GM18502 (cell line): ENCODE measurements around the gene POTEH.
"Not testable (repeated sequence)": the region's sequence is repeated elsewhere in the genome, so short reads cannot be mapped to it uniquely, and the experiment has no call there.

Experiments
- ATAC-seq: cut with Tn5 transposase; IDR thresholded peaks from one replicate; pipeline ENCODE4 v1.9.1; 2021; ENCODE audit warnings: mild to moderate bottlenecking; ENCODE audit not compliant: unreplicated experiment, poor library complexity

Gene POTEH

DNA sequence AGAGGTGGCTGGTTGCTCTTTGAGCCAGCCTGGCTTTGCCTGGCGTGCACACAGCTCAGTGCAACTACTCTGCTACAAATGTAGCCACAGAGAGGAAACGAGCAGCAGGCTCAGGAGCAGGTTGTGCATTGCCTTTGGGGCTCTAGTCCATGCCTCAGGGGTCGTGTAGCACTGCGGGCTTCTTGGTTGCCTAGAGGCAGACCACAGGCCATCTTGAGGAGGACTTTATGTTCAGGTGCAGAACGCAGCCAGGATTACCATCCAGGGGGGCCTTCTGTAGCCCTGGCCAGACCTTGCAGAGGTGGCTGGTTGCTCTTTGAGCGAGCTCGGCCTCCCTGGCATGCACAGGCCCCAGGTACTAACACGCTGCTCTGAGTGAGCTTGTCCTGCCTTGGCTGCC, 41.2 kb downstream of the POTEH start:
- not testable (repeated sequence) for ATAC-seq

DNA sequence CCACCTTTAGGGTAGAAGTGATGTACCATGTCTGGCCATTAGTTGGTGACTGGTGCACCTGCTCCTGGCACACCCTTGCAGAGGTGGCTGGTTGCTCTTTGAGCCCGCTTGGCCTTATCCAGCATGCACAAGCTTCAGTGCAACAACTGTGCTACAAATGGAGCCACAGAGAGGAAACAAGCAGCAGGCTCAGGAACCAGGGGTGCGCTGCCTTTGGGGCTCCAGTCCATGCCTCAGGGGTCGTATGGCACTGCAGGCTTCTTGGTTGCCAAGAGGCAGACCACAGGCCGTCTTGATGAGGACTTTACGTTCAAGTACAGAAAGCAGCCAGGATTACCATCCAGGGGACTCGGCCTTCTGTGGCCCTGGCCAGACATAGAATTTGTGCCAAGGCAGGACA, 44.6 kb downstream of the POTEH start:
- not testable (repeated sequence) for ATAC-seq

DNA sequence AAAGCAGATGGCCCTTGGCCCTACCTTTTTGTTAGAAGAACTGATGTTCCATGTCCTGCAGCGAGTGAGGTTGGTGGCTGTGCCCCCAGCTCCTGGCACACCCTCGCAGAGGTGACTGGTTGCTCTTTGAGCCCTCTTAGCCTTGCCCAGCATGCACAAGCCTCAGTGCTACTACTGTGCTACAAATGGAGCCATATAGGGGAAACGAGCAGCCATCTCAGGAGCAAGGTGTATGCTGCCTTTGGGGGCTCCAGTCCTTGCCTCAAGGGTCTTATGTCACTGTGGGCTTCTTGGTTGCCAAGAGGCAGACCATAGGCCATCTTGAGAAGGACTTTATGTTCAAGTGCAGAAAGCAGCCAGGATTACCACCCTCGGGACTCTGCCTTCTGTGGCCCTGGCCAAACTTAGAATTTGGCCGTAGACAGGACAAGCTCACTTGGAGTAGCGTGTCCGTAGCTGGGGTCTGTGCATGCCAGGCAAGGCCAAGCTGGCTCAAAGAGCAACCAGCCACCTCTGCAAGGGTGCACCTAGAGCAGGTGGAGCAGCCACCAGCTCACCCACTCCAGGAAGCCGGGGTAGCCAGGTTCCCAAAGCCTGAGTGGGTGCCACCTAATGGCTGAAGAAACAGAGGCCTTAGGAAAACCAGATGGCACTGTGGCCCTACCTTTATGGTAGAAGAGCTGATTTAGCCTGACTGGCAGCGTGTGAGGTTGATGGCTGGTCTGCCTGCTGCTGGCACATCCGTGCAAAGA, 48.5 kb downstream of the POTEH start:
- not testable (repeated sequence) for ATAC-seq

DNA sequence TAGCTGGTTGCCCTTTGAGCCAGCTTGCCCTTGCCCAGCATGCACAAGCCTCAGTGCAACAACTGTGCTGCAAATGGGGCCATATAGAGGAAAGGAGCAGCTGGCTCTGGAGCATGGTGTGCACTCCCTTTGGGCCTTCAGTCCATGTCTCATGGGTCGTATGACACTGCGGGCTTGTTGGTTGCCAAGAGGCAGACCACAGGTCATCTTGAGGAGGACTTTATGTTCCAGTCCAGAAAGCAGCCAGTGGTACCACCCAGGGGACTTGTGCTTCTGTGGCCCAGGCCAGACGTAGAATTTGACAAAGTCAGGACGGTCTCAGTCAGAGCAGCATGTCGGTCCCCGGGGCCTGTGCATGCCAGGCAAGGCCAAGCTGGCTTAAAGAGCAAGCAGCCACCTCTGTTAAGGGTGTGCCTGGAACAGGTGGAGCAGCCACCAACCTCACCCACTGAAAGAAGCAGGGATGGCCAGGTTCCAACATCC, 49.1 kb downstream of the POTEH start:
- not testable (repeated sequence) for ATAC-seq

DNA sequence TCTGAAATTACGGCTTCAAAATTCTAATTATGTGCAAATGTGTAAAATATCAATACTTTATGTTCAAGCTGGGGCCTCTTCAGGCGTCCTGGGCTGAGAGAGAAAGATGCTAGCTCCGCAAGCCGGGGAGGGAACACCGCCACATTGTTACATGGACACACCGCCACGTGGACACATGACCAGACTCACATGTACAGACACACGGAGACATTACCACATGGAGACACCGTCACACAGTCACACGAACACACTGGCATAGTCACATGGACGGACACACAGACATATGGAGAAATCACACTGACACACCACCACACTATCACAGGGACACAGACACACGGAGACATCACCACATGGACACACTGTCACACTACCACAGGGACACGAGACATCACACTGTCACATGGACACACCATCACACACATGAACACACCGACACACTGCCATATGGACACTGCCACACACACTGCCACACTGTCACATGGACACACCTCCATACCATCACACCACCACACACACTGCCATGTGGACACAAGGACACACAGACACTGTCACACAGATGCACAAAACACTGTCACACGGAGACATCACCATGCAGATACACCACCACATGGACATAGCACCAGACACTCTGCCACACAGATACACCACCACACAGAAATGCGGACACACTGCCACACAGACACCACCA, 58.0 kb downstream of the POTEH start:
- ATAC-seq = not testable (repeated sequence)

DNA sequence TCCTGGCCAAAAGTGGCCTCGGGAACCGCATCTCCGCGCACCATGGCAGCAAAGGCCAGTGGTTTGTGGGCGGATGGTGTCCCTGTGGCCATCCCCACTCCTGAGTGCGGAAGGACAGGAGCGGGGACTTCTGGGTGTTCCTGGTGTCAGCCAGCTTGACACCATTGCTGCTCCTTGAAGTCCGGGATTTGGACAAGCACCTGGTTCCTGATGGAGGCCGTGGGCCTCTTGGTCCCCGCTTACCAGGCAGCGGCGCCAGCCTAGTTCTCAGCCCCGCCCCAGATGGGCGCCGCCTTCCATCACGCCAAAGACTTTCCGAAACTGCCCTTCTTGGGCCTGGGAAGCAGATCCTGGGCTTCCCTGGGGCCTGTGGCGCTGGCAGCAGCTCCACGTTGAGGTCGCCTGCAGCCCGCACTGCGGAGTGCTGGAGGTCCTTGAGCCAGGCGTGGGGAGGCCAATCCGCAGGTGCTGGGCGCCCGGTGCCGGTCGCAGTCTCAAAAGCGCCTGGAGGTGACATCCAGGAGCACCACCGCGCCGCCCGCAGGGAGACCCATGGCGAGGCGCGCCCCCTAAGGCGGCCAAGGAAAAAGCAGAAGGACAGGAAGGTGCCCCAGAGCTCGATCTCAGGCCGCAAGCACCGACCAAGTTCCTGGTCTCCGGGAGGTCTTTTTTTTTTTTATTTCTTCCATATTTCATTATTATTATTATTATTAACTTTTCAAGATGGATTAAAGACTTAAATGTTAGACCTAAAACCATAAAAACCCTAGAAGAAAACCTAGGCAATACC, 59.5 kb downstream of the POTEH start:
- not testable (repeated sequence) for ATAC-seq

DNA sequence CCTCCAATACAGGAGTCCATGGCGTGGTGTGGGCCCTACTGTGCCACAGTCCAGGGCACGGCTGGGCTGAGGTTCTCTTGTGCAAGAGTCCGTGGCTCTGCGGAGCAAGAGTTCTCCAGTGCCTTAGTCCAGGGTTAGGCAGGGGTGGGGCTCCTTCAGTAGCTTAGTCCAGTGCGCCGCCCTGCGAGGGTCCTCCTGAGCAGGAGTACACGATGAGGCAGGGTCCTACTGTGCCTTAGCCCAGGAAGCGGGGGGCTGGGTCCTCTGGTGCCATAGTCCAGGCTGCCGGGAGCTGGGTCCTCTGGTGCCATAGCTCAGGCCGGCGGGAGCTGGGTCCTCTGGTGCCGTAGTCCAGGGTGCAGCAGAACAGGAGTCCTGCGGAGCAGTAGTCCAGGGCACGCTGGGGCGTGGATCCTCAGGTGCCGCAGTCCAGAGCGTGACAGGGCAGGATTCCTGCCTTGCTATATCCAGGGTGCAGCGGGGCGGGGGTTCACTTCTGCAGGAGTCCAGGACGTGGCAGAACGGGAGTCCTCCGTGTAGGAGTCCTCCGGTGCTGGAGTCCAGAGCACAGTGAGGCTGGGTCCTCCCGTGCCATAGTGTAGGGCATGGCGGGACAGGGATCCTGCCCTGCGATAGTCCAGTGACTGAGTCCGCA, 69.7 kb downstream of the POTEH start:
- not testable (repeated sequence) for ATAC-seq

DNA sequence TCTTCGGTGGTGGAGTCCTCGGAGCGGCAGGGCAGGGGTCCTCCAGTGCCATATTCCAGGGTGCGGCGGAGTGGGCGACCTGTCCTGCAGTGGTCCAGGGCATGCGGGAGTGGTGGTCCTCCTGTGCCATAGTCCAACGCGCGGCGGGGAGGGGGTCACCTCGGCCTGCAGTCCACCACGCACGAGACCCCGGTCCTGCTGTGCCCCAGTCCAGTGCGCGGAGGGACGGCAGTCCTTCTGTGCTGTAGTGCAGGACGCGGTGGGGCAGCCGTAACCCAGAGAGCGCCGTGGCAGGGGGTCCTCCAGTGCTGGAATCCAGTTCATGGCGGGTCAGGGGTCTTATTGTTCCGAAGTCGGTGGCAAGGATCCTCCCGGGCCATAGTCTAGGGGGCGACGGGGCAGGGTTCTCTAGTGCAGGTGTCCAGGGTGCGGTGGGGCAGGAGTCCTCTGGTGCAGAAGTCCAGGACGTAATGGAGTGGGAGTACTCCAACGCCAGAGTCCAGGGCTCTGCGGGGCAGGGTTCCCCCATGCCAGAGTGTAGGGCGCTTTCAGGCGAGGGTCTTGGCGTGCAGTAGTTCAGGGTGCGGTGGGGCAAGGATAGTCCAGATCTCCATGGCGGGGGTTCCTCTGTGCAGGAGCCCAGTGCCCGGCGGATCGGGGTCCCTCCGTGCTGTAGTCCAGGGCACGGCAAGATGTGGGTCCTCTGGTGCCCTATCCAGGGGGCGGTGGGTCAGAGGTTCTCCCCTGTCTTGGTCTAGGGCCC, 70.7 kb downstream of the POTEH start:
- not testable (repeated sequence) for ATAC-seq

DNA sequence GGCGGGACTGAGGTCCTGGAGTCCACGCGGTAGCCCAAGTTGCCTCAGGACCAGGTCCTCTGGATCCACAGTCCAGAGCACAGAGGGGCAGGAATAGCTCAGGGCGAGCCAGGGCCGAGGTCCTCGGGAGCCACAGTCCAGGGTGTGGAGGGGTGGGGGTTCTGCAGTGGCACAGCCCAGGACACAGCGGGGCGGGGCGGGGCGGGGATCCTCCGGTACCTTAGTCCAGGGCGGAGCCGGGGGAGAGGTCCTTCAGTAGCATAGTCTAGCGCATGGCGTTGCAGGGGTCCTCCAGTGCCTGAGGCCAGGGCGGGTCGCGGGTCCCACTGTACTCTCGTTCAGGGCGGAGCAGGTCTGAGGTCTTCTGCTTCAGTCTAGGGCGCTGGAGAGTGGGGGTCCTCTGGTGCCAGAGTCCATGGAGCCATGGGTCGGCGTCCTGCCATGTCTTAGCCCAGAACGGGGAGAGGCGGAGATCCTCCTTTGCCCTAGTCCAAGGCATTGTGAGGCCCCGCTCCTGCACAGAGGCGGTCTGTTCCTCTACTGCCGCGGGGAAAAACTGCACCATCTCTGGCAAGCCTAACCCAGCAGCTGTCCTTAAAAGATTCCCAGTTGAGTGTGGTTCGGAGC, 71.4 kb downstream of the POTEH start:
- ATAC-seq = not testable (repeated sequence)

DNA sequence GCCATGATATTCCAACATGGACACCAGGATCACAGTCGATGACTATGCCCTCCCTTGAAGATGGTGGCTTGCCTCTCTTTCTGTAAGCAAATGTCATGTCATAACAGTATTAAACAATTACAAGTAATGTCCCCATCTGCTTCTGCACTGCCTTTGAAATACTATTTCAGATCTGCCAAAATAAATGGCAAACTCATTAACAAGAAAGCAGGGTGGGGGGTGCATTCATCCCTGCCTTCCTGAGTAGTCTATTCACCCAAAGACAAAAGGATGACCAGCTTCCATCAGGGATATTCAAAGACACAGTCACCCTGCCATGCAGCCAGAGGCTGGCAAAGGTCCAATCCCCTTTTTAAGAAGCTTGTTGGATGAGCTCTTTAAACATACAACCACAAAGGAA, 73.7 kb downstream of the POTEH start:
- ATAC-seq = not testable (repeated sequence)
